OCI-LY1 (cell line): ENCODE data around the gene HCRT.

Experiments
- CTCF ChIP-seq: fragments of 200-600 bp; sonication (generic), shearing (Covaris generic); IDR thresholded peaks from 2 replicates; pipeline ENCODE4 v1.5.1; 2017; ENCODE audit warnings: mild to moderate bottlenecking, antibody characterized with exemption, low read length, moderate library complexity, mixed read lengths
- EZH2 ChIP-seq: fragments of 200-600 bp; sonication (generic), shearing (Covaris generic); IDR thresholded peaks from 2 replicates; pipeline ENCODE4 v1.8.0; 2017; ENCODE audit warnings: borderline replicate concordance, mixed run types, mild to moderate bottlenecking, antibody characterized with exemption, low read length, moderate library complexity, mixed read lengths

GRCh38 chr17:42233994-42234393 is 48.7 kb upstream of the HCRT start:
- TF ChIP-seq CTCF, result no peak
- TF ChIP-seq EZH2, result no peak
